ENCODE data around the gene CDKN2B-AS1. TPM values are rescaled to one million over a fixed set of nuclear protein-coding genes. Genes with fewer than 3 reads are reported as not detected.

The CDKN2B-AS1 gene
- total and polyA plus RNA-seq, 2 of the 13 experiments (the other 11 are each of a cell fraction or from before 2014, with no cell fraction given), result 0.64 to 2.3 TPM

DNA sequence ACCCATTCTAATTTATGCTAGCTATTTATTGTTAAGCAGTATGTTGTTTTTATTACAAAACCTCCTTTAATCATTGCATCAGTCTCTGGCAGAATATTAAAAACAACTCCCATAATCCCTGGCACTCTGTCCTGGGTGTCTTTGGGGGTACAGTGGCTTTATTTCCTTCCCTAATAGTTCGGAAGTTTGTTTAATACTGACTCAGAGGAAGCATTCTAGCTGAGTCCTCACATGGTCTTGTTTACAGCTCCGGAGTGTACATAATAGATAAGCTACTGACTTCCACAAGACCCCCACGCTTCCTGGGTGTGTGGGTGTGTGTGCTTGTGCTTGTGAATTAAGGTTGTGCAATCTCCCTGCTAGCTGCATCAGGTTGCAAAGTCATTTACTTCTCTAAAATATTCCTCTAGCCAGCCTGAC is 164.3 kb downstream of the CDKN2B-AS1 start (continued):
- no peak for TF ChIP-seq ZNF264 (CRISPR knock-in tag; IDR thresholded peaks at IDR 0.05)
- TF ChIP-seq, protein P1, sequence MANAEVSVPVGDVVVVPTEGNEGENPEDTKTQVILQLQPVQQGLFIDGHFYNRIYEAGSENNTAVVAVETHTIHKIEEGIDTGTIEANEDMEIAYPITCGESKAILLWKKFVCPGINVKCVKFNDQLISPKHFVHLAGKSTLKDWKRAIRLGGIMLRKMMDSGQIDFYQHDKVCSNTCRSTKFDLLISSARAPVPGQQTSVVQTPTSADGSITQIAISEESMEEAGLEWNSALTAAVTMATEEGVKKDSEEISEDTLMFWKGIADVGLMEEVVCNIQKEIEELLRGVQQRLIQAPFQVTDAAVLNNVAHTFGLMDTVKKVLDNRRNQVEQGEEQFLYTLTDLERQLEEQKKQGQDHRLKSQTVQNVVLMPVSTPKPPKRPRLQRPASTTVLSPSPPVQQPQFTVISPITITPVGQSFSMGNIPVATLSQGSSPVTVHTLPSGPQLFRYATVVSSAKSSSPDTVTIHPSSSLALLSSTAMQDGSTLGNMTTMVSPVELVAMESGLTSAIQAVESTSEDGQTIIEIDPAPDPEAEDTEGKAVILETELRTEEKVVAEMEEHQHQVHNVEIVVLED (CRISPR knock-in tag; IDR thresholded peaks at IDR 0.05; ENCODE audit: borderline replicate concordance), result no peak
- TF ChIP-seq, protein P2, sequence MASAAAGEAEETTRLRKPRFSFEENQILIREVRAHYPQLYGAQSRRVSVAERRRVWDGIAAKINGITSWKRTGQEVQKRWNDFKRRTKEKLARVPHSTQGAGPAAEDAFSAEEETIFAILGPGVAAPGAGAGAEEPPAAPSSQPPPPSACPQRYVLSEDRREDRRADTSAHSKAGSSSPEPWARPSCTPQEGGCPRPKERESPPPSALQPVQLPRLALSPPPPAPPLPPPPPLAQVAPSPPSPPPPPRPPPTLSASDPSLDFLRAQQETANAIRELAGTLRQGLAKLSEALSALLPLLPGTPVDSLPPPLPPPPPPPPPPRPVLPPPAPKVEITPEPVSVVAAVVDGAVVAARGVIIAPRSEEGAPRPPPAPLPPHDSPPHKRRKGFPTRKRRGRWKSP (CRISPR knock-in tag; IDR thresholded peaks at IDR 0.05), result no peak
- TF ChIP-seq CBX1 (IDR thresholded peaks at IDR 0.05; ENCODE audit: low read depth), result no peak
- TF ChIP-seq, protein P3, sequence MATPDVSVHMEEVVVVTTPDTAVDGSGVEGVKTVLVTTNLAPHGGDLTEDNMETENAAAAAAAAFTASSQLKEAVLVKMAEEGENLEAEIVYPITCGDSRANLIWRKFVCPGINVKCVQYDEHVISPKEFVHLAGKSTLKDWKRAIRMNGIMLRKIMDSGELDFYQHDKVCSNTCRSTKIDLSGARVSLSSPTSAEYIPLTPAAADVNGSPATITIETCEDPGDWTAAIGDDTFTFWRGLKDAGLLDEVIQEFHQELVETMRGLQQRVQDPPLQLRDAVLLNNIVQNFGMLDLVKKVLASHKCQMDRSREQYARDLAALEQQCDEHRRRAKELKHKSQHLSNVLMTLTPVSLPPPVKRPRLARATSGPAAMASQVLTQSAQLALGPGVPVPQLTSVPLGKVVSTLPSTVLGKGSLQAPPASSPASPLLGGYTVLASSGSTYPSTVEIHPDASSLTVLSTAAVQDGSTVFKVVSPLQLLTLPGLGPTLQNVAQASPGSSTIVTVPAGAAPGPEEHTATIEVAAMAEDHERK (CRISPR knock-in tag; IDR thresholded peaks at IDR 0.05; ENCODE audit: low read depth), result no peak
- no peak for TF ChIP-seq ZFP41 (CRISPR knock-in tag; IDR thresholded peaks at IDR 0.05; ENCODE audit: borderline replicate concordance)
- TF ChIP-seq, protein P4, sequence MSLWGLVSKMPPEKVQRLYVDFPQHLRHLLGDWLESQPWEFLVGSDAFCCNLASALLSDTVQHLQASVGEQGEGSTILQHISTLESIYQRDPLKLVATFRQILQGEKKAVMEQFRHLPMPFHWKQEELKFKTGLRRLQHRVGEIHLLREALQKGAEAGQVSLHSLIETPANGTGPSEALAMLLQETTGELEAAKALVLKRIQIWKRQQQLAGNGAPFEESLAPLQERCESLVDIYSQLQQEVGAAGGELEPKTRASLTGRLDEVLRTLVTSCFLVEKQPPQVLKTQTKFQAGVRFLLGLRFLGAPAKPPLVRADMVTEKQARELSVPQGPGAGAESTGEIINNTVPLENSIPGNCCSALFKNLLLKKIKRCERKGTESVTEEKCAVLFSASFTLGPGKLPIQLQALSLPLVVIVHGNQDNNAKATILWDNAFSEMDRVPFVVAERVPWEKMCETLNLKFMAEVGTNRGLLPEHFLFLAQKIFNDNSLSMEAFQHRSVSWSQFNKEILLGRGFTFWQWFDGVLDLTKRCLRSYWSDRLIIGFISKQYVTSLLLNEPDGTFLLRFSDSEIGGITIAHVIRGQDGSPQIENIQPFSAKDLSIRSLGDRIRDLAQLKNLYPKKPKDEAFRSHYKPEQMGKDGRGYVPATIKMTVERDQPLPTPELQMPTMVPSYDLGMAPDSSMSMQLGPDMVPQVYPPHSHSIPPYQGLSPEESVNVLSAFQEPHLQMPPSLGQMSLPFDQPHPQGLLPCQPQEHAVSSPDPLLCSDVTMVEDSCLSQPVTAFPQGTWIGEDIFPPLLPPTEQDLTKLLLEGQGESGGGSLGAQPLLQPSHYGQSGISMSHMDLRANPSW (CRISPR knock-in tag; IDR thresholded peaks at IDR 0.05; ENCODE audit: borderline replicate concordance), result no peak
- TF ChIP-seq IRF2 (CRISPR knock-in tag; IDR thresholded peaks at IDR 0.05), result no peak
- no peak for TF ChIP-seq PLRG1 (conservative IDR thresholded peaks at IDR 0.05)
- no peak for TF ChIP-seq RORA (CRISPR knock-in tag; IDR thresholded peaks at IDR 0.05)
- TF ChIP-seq, protein P5, sequence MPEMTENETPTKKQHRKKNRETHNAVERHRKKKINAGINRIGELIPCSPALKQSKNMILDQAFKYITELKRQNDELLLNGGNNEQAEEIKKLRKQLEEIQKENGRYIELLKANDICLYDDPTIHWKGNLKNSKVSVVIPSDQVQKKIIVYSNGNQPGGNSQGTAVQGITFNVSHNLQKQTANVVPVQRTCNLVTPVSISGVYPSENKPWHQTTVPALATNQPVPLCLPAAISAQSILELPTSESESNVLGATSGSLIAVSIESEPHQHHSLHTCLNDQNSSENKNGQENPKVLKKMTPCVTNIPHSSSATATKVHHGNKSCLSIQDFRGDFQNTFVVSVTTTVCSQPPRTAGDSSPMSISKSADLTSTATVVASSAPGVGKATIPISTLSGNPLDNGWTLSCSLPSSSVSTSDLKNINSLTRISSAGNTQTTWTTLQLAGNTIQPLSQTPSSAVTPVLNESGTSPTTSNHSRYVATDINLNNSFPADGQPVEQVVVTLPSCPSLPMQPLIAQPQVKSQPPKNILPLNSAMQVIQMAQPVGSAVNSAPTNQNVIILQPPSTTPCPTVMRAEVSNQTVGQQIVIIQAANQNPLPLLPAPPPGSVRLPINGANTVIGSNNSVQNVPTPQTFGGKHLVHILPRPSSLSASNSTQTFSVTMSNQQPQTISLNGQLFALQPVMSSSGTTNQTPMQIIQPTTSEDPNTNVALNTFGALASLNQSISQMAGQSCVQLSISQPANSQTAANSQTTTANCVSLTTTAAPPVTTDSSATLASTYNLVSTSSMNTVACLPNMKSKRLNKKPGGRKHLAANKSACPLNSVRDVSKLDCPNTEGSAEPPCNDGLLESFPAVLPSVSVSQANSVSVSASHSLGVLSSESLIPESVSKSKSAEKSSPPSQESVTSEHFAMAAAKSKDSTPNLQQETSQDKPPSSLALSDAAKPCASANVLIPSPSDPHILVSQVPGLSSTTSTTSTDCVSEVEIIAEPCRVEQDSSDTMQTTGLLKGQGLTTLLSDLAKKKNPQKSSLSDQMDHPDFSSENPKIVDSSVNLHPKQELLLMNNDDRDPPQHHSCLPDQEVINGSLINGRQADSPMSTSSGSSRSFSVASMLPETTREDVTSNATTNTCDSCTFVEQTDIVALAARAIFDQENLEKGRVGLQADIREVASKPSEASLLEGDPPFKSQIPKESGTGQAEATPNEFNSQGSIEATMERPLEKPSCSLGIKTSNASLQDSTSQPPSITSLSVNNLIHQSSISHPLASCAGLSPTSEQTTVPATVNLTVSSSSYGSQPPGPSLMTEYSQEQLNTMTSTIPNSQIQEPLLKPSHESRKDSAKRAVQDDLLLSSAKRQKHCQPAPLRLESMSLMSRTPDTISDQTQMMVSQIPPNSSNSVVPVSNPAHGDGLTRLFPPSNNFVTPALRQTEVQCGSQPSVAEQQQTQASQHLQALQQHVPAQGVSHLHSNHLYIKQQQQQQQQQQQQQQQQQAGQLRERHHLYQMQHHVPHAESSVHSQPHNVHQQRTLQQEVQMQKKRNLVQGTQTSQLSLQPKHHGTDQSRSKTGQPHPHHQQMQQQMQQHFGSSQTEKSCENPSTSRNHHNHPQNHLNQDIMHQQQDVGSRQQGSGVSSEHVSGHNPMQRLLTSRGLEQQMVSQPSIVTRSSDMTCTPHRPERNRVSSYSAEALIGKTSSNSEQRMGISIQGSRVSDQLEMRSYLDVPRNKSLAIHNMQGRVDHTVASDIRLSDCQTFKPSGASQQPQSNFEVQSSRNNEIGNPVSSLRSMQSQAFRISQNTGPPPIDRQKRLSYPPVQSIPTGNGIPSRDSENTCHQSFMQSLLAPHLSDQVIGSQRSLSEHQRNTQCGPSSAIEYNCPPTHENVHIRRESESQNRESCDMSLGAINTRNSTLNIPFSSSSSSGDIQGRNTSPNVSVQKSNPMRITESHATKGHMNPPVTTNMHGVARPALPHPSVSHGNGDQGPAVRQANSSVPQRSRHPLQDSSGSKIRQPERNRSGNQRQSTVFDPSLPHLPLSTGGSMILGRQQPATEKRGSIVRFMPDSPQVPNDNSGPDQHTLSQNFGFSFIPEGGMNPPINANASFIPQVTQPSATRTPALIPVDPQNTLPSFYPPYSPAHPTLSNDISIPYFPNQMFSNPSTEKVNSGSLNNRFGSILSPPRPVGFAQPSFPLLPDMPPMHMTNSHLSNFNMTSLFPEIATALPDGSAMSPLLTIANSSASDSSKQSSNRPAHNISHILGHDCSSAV (CRISPR knock-in tag; IDR thresholded peaks at IDR 0.05; ENCODE audit: borderline replicate concordance), result no peak
- no peak for TF ChIP-seq ZNF572 (CRISPR knock-in tag; IDR thresholded peaks at IDR 0.05)

All from HepG2 (cell line).